SJSA1 (cell line): ENCODE results near the gene DMKN. TPM values are rescaled to one million over a fixed set of nuclear protein-coding genes. Genes with fewer than 3 reads are reported as not detected.

ENCODE experiments used
- DNase-seq, 2 experiments: peaks; one replicate each; pipeline ENCODE4 v3.0.0-alpha.2; 2015 to 2020; ENCODE audit warnings: low spot score in 2 of 2, low read depth in 1 of 2
- H3K27ac ChIP-seq: fragments of 250-450 bp; sonication (Bioruptor Pico); 2 replicates; pipeline ENCODE4 v1.5.1; 2020; ENCODE audit warnings: mild to moderate bottlenecking, moderate library complexity
- H3K27me3 ChIP-seq: fragments of 250-450 bp; sonication (Bioruptor Pico); replicated peaks from 2 replicates; pipeline ENCODE4 v1.5.1; 2020; ENCODE audit warnings: mild to moderate bottlenecking, moderate library complexity
- H3K36me3 ChIP-seq: fragments of 250-450 bp; sonication (Bioruptor Pico); 2 replicates; pipeline ENCODE4 v1.5.1; 2020; ENCODE audit warnings: mild to moderate bottlenecking
- H3K4me1 ChIP-seq: fragments of 250-450 bp; sonication (Bioruptor Pico); replicated peaks from 2 replicates; pipeline ENCODE4 v1.6.1; 2021; ENCODE audit warnings: mild to moderate bottlenecking
- H3K4me3 ChIP-seq: fragments of 250-450 bp; sonication (Bioruptor Pico); 2 replicates; pipeline ENCODE4 v1.5.1; 2020; ENCODE audit warnings: mild to moderate bottlenecking
- H3K9me3 ChIP-seq: fragments of 250-450 bp; sonication (Bioruptor Pico); replicated peaks from 2 replicates; pipeline ENCODE4 v1.5.1; 2020; ENCODE audit warnings: mild to moderate bottlenecking
- total RNA-seq: library from RNA; depleted of rRNA; stranded (reverse); fragments of >200 nt; shearing (Covaris generic); gene quantifications from 2 replicates; pipeline ENCODE4 v1.2.3, GENCODE V29; 2014

DMKN gene
- total RNA-seq, 1 experiment from 2014 or later = not detected

DNA sequence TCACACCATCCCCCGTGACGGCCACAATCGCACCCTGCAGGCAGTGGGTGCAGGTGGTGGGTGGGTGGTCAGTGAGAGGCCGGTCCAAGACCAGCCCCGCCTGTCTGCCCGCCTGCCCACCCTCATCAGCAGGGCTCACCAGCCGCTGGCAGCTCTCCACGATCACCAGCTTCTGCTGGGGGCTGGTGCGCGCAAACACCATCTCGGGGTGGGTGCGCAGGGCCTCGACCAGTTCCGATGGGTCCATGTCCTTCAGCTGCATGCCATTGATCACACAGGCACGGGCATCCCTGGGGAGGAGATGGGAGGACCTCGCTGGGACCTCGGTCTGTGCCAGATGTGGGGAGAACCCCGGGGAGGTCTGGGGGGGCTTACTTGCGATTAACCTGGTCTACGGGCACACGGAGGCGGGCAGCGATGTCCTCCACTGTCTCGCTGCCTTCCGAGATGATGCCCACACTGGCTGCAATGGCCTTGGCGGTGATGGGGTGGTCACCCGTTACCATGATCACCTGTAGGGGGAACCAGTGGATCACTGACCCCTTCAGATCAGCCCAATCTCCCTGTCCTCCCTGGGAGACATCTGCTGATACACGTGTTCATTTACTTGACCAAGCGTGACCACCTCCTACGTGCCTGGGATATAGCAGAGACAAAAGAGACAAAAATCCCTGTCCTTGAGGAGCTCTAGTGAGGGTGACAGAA, 42.0 kb upstream of the DMKN start:
- peak in 1 of 2 experiments; percentile 13 for DNase-seq
- Histone ChIP-seq H3K27ac (no peak overlapping the region), H3K4me3 (no peak overlapping the region), H3K9me3 (no peaks in the 10 kb centered on the region), H3K27me3 (peaks cover 3% of the 10 kb centered on the region), H3K4me1 (no peaks in the 10 kb centered on the region), H3K36me3 (no peaks in the 10 kb centered on the region)

DNA sequence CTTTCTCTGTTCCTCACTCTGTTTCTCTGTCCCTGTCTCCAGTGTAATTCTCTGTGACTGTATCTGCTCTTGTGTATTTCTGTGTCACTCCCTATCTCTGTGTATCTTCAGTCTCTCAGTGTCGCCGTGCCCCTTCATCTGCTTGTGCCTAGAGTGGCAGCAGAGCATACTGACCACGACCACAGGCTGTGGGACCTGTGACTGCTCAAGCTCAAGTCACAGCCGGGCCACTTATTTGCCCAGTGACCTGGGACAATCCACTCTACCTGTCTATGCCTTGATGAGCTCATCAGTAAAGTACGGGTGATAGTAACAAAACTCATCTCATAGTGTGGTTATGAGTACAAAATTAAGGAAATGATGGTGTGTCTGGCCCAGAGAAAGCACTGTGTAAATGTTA, 40.6 kb upstream of the DMKN start:
- H3K36me3 ChIP-seq = peaks cover 4% of the 10 kb centered on the region
- no peak overlapping the region for H3K4me3 ChIP-seq
- peaks cover 3% of the 10 kb centered on the region for H3K27me3 ChIP-seq
- H3K4me1 ChIP-seq = no peaks in the 10 kb centered on the region
- no peak for DNase-seq
- H3K9me3 ChIP-seq = no peaks in the 10 kb centered on the region
- no peak overlapping the region for H3K27ac ChIP-seq

DNA sequence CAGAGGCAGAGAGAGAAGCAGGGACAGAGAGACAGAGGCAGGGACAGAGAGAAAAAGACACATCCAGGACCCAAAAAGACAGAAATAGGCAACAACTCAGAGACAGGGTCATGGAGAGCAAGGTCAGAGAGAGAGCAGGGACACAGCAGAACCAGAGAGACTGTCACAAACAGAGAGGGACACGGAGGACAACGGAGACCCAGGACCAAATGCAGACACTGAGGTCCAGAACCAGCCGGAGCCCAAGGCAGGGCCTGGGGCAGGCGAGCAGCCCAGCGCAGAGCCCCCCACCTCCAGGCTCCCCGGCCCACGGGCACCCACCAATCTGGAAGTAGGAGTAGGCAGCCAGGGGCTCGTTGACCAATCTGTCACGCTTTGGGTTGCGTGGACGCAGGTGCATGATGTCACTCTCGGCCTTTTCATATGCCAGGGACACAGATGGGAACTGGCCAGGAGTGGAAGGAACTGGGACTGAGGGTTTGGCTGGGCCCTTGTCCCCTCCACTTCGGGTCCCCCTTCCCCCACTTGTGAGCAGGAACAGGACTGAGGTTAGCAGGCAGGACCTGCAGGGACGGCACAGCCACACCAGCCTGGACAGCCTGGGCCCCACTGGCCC, 40.0 kb upstream of the DMKN start:
- peaks cover 3% of the 10 kb centered on the region for H3K27me3 ChIP-seq
- no peaks in the 10 kb centered on the region for H3K4me1 ChIP-seq
- H3K4me3 ChIP-seq = no peak overlapping the region
- no peak overlapping the region for H3K27ac ChIP-seq
- H3K36me3 ChIP-seq = peaks cover 4% of the 10 kb centered on the region
- H3K9me3 ChIP-seq = no peaks in the 10 kb centered on the region
- no peak for DNase-seq

GRCh38 chr19:35552534-35553384, 39.3 kb upstream of the DMKN start:
- H3K4me1 ChIP-seq = no peaks in the 10 kb centered on the region
- H3K4me3 ChIP-seq = no peak overlapping the region
- no peaks in the 10 kb centered on the region; the same call in none of the 2 replicates for H3K27me3 ChIP-seq
- H3K9me3 ChIP-seq = no peaks in the 10 kb centered on the region
- DNase-seq = no peak
- H3K36me3 ChIP-seq = peaks cover 4% of the 10 kb centered on the region
- H3K27ac ChIP-seq = no peak overlapping the region

DNA sequence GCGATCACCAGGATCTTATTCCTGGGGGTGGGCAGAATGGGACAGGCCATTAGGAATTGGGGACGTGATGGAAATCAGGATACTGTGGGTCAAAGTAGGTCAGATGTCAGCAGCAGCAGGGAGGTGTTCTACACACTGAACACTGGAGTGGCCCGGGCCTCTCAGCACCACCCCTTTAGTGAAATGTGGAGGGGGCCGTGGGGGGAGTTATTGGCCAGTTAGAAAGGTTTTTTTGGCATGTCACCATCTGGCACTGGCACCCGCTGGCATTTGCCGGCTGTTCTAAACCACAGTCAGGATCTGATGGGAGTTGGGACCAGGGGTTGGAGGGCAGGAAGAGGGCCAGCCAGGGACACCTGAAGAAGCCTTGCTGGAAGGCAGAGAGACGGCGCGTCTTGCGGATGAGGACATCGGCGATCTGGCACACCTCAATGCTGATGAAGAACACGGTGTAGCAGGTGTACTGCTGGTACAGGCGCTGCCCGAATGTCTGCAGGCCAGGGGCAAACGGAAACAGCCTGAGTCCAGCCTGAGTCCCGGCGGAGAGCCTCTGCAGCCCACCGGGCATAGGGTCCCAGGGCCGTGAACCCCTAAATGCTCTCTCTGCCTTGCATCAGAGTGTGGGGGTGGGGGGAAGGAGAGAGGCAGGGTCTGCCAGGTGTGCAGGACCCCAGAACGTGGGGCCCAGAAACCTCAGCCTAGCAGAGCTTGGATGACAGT, 37.8 kb upstream of the DMKN start:
- H3K9me3 ChIP-seq = no peaks in the 10 kb centered on the region
- no peak for DNase-seq
- no peak overlapping the region for H3K27ac ChIP-seq
- no peaks in the 10 kb centered on the region; the same call in none of the 2 replicates for H3K27me3 ChIP-seq
- H3K36me3 ChIP-seq = peaks cover 14% of the 10 kb centered on the region
- peaks cover 4% of the 10 kb centered on the region for H3K4me1 ChIP-seq
- no peak overlapping the region for H3K4me3 ChIP-seq

- Histone ChIP-seq H3K27ac (no peak overlapping the region), H3K4me1 (peaks cover 7% of the 10 kb centered on the region), H3K27me3 (no peaks in the 10 kb centered on the region; the same call in 1 of the 2 replicates), H3K9me3 (no peaks in the 10 kb centered on the region), H3K4me3 (no peak overlapping the region), H3K36me3 (peaks cover 18% of the 10 kb centered on the region)
- no peak for DNase-seq
Measured at GRCh38 chr19:35549879-35550523, 36.6 kb upstream of the DMKN start.

GRCh38 chr19:35549174-35549788, 35.8 kb upstream of the DMKN start:
- DNase-seq = peak; percentile 37 to 60
- H3K4me1 ChIP-seq = peaks cover 12% of the 10 kb centered on the region
- no peaks in the 10 kb centered on the region; the same call in 1 of the 2 replicates for H3K27me3 ChIP-seq
- peaks cover 18% of the 10 kb centered on the region for H3K36me3 ChIP-seq
- no peaks in the 10 kb centered on the region for H3K9me3 ChIP-seq
- H3K4me3 ChIP-seq = no peak overlapping the region
- H3K27ac ChIP-seq = no peak overlapping the region

GRCh38 chr19:35546532-35546931, 33.1 kb upstream of the DMKN start:
- no peak overlapping the region for H3K27ac ChIP-seq
- peaks cover 27% of the 10 kb centered on the region for H3K36me3 ChIP-seq
- no peak for DNase-seq

DNA sequence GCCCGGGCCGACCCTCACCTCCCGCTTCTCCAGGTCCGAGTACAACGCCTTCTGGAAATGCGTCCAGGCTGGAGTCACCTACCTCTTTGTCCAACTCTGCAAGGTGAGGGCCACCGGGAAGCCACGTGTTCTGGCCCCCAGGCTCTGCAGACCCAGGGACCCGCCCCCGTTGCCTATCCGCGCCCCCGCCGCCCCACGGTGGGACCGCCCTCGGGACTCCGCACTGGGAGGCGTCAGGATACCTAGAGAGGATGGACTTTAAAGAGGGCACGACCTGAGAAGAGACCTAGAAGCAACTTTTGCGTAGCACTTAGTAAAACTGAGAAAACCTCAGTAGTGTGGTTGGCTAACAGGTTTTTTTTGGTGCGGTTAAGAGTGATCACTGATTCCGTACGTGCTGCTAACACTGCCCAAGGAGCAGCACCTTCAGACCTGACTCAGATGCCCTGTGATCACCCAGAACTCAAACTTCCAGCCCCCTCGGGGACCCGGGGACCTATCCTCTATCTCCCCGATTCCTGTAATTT, 32.5 kb upstream of the DMKN start:
- Histone ChIP-seq H3K4me1 (peaks cover 13% of the 10 kb centered on the region), H3K4me3 (peak overlapping the region; percentile 64), H3K9me3 (no peaks in the 10 kb centered on the region), H3K27ac (peak overlapping the region; percentile 61), H3K27me3 (no peaks in the 10 kb centered on the region), H3K36me3 (peaks cover 27% of the 10 kb centered on the region)
- no peak for DNase-seq

More at GRCh38 chr19:35546532-35546931, 33.1 kb upstream of the DMKN start:
- Histone ChIP-seq H3K4me1 (peaks cover 13% of the 10 kb centered on the region), H3K4me3 (peak overlapping the region; percentile 64), H3K9me3 (no peaks in the 10 kb centered on the region), H3K27me3 (no peaks in the 10 kb centered on the region)

- peaks cover 13% of the 10 kb centered on the region for H3K4me1 ChIP-seq
- H3K4me3 ChIP-seq = peak within 1 kb of the TSS; percentile 64
- peaks cover 27% of the 10 kb centered on the region for H3K36me3 ChIP-seq
- no peaks in the 10 kb centered on the region for H3K27me3 ChIP-seq
- H3K9me3 ChIP-seq = no peaks in the 10 kb centered on the region
- DNase-seq = peak; percentile 83 to 93
- H3K27ac ChIP-seq = peak within 1 kb of the TSS; percentile 61
Measured at GRCh38 chr19:35545001-35545854, 31.8 kb upstream of the DMKN start, which contains the start of gene TMEM147. TMEM147 (plus strand) TSS chr19:35545626; CDS start chr19:35545740, 114 bp downstream.

DNA sequence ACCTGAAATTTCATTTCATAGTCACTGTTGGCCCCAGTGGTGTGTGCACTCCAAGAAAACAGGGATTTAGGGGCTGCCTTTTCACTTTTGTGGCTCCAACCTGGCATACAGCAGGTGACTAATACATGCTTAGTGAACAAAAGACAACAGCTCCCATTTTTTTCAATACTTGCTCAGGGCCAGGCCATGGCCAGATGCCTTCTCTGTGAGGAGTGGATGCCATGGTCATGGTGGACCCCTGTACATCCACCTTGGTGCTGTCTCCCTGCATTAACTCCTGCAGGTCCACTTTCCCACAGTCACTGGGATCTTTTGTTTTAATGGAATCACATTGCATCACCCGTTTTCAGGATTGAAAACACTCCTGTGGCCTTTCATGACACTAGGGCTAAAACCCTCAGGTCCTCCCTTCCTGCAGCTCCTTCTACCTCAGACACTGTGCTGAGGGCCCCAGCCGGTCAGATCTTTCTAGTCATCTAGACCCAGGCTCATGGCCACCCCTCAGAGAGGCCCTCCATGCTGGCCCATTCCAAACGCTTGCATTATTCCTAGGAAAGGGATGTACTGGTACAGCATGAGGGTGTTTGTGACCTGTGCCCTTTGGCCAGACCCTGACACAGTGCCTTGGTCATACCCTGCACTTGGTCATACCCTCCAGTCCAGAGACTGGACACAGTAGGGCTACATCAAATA, 30.8 kb upstream of the DMKN start:
- no peak overlapping the region for H3K27ac ChIP-seq
- peaks cover 23% of the 10 kb centered on the region for H3K36me3 ChIP-seq
- no peaks in the 10 kb centered on the region for H3K9me3 ChIP-seq
- DNase-seq = no peak
- H3K27me3 ChIP-seq = no peaks in the 10 kb centered on the region
- H3K4me3 ChIP-seq = peak overlapping the region; percentile 64
- H3K4me1 ChIP-seq = peaks cover 13% of the 10 kb centered on the region
